Limb (tissue), 2 donors: Measurements from ENCODE around the gene SDF4.

Source experiments
- DNase-seq, 2 donors: peaks; one replicate each; pipeline ENCODE4 v3.0.0-alpha.2; 2016; ENCODE audit errors: extremely low spot score in 2 of 2

Gene SDF4

GRCh38 chr1:1179983-1180861, 51.6 kb downstream of the SDF4 start:
- peak in 1 of 2 donors; percentile 20 for DNase-seq

- DNase-seq: peak in 1 of 2 donors; percentile 21
These were observed 52.3 kb downstream of the SDF4 start for GRCh38 chr1:1179346-1179982.

GRCh38 chr1:1178794-1179331, 52.9 kb downstream of the SDF4 start:
- peak in 1 of 2 donors; percentile 29 for DNase-seq

GRCh38 chr1:1177452-1178206, 54.2 kb downstream of the SDF4 start:
- DNase-seq: no peak

- no peak for DNase-seq
These were observed 54.9 kb downstream of the SDF4 start for GRCh38 chr1:1176931-1177330.

- peak in 1 of 2 donors; percentile 28 for DNase-seq
These were observed 55.6 kb downstream of the SDF4 start for GRCh38 chr1:1176063-1176761.

GRCh38 chr1:1175221-1176062, 56.4 kb downstream of the SDF4 start:
- no peak for DNase-seq

- peak in 1 of 2 donors; percentile 35 for DNase-seq
These were observed 57.9 kb downstream of the SDF4 start, which contains the start of gene TTLL10 for GRCh38 chr1:1173793-1174415. Gene TTLL10, plus strand, starts transcription at chr1:1173880. Its CDS starts 5,336 bp downstream, at chr1:1179216.

- DNase-seq: peak in 1 of 2 donors; percentile 20
These were observed 58.6 kb downstream of the SDF4 start for GRCh38 chr1:1173061-1173792.

GRCh38 chr1:1171546-1172340, 60.1 kb downstream of the SDF4 start:
- peak in 1 of 2 donors; percentile 27 for DNase-seq

- DNase-seq: no peak
These were observed 60.6 kb downstream of the SDF4 start for GRCh38 chr1:1171161-1171545.

- peak in 1 of 2 donors; percentile 22 for DNase-seq
These were observed 61.3 kb downstream of the SDF4 start for GRCh38 chr1:1170215-1171091.

- peak in 1 of 2 donors; percentile 28 for DNase-seq
These were observed 62.2 kb downstream of the SDF4 start for GRCh38 chr1:1169429-1170214.

GRCh38 chr1:1168451-1169411, 63.1 kb downstream of the SDF4 start:
- DNase-seq: peak in 1 of 2 donors; percentile 35

GRCh38 chr1:1167841-1168450, 63.9 kb downstream of the SDF4 start:
- DNase-seq: peak in 1 of 2 donors; percentile 21
